K562 (cell line): Measurements from ENCODE around the gene RASGRP2. TPM values are rescaled to one million over a fixed set of nuclear protein-coding genes. Genes with fewer than 3 reads are reported as not detected.

Experiments
- HNRNPLL ChIP-seq: fragments of 200-400 bp; formaldehyde crosslinking; IDR thresholded peaks from 2 replicates; pipeline ENCODE4 v1.6.1; 2017; ENCODE audit warnings: low read length, low read depth, mild to moderate bottlenecking; ENCODE audit not compliant: poor library complexity, severe bottlenecking
- LARP7 ChIP-seq: fragments of 450-650 bp; IDR thresholded peaks from 2 replicates; pipeline ENCODE4 v1.6.1; 2016
- MEF2D ChIP-seq: conservative IDR thresholded peaks from 2 replicates; pipeline ENCODE4 v1.6.1; 2016; ENCODE audit warnings: low read depth, missing genetic modification characterization, missing compliant biosample characterization
- PCBP2 ChIP-seq: fragments of 200-400 bp; formaldehyde crosslinking; IDR thresholded peaks from 2 replicates; pipeline ENCODE4 v1.6.1; 2018; ENCODE audit warnings: low read length, low read depth, mild to moderate bottlenecking, moderate library complexity; ENCODE audit not compliant: poor library complexity, severe bottlenecking
- SMAD2 ChIP-seq: fragments of 150-350 bp; IDR thresholded peaks from 2 replicates; pipeline ENCODE4 v1.6.1; 2014; ENCODE audit warnings: low read depth, mild to moderate bottlenecking, low read length
- TAF7 ChIP-seq: fragments of 450-650 bp; IDR thresholded peaks from 2 replicates; pipeline ENCODE4 v1.6.1; 2016; ENCODE audit warnings: missing genetic modification characterization, missing compliant biosample characterization
- ZNF311 ChIP-seq: fragments of 250-450 bp; sonication (Bioruptor Pico); IDR thresholded peaks from 2 replicates; pipeline ENCODE4 v1.4.0; 2020; ENCODE audit warnings: mild to moderate bottlenecking, moderate library complexity
- ZNF668 ChIP-seq: fragments of 250-450 bp; sonication (Bioruptor Pico); IDR thresholded peaks from 2 replicates; pipeline ENCODE4 v1.8.0; 2022; ENCODE audit warnings: mild to moderate bottlenecking, inconsistent platforms
- polyA plus RNA-seq, 8 experiments: library from polyadenylated mRNA; depleted of rRNA in 4 of 8; stranded (reverse) in 5 of 8; unstranded in 3 of 8; fragments of >200 nt; fragmentation: Nextera tagmentation in 2 of 8; fragmentation: Illumina TruSeq in 1 of 8; extraction: Ambion mirVana in 2 of 8; extraction: Trizol in 1 of 8; gene quantifications; 2 replicates each; pipeline versions ENCODE4 v1.2.1 to v1.2.3, GENCODE V29; 2011 to 2014; ENCODE audit warnings: inconsistent platforms in 1 of 8, missing spikeins in 1 of 8
- total RNA-seq, 7 experiments: library from RNA; depleted of rRNA in 6 of 7; stranded (reverse); fragments of >200 nt in 6 of 7; fragmentation: Illumina TruSeq in 2 of 7; extraction: Trizol in 2 of 7; gene quantifications; 2 replicates each; pipeline versions ENCODE4 v1.2.1 to v1.2.3, GENCODE V29; 2011 to 2021; ENCODE audit warnings: low replicate concordance in 1 of 7
- TF ChIP-seq, protein P1 (sequence below), 2 experiments: fragments of 450-650 bp in 1 of 2; sonication (generic) in 1 of 2; formaldehyde crosslinking in 1 of 2; IDR thresholded peaks; 2 replicates each; pipeline versions ENCODE4 v1.7.1 to v1.9.0; 2016 to 2022; ENCODE audit warnings: inconsistent platforms in 1 of 2, mild to moderate bottlenecking in 1 of 2, missing genetic modification reagents in 1 of 2
- TF ChIP-seq, protein P2 (sequence below): fragments of 450-650 bp; IDR thresholded peaks from 2 replicates; pipeline ENCODE4 v1.6.1; 2016; ENCODE audit warnings: missing biosample characterization, missing genetic modification characterization
- TF ChIP-seq, protein P3 (sequence below): sonication (generic); formaldehyde crosslinking; IDR thresholded peaks from 2 replicates; pipeline ENCODE4 v1.8.1; 2022; ENCODE audit warnings: missing genetic modification reagents
- TF ChIP-seq, protein P4 (sequence below): fragments of 250-450 bp; sonication (Bioruptor Pico); IDR thresholded peaks from 2 replicates; pipeline ENCODE4 v1.5.0; 2021
- TF ChIP-seq, protein P5 (sequence below): fragments of 450-650 bp; IDR thresholded peaks from 2 replicates; pipeline ENCODE4 v1.6.1; 2016

Gene RASGRP2
- total and polyA plus RNA-seq, 9 of the 15 experiments (the other 6 are each of a cell fraction or from before 2014, with no cell fraction given) = 0.87 to 22.7 (median 5.5) TPM

DNA sequence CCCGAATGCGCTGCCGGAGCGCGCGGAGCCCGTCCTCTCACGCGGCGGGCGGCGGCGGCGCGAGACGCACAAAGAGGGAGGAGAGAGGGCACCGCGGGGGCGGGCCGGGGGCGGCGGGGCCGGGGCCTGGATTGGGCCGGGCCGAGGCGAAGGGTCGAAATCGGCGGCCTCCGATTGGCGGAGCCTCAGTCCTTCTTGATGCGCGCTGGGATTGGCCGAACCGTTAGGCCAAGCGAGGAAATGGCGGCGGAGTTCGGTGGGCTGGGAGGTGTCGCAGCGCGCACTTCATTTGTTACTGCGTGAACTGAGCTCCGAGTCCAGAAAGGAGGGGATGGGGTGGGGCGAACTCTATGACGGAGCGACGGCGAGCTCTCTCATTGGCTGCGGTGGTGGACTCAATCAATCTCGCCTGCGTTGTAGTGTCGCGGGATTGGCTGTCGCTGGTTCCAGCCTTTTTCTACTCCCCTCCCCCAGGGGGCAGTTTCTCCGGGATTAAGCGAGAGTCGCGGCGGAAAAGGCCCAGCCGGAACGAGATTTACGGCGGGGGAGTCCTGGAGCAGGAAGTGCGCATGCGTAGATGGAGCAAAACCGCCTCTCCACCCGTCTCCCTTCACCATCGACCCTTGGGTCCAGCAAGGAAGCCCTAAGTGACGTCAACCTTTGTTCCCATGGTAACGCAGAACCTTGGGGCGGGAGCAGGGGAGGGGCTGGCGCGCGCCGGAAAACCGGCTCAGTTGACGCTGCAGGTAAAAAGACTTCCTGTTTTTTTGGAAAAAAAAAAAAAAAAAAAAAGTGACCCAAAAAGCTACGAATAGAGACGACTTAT, 34.7 kb upstream of the RASGRP2 start, which contains the start of gene SF1 (continued):
- TF ChIP-seq, protein P1, sequence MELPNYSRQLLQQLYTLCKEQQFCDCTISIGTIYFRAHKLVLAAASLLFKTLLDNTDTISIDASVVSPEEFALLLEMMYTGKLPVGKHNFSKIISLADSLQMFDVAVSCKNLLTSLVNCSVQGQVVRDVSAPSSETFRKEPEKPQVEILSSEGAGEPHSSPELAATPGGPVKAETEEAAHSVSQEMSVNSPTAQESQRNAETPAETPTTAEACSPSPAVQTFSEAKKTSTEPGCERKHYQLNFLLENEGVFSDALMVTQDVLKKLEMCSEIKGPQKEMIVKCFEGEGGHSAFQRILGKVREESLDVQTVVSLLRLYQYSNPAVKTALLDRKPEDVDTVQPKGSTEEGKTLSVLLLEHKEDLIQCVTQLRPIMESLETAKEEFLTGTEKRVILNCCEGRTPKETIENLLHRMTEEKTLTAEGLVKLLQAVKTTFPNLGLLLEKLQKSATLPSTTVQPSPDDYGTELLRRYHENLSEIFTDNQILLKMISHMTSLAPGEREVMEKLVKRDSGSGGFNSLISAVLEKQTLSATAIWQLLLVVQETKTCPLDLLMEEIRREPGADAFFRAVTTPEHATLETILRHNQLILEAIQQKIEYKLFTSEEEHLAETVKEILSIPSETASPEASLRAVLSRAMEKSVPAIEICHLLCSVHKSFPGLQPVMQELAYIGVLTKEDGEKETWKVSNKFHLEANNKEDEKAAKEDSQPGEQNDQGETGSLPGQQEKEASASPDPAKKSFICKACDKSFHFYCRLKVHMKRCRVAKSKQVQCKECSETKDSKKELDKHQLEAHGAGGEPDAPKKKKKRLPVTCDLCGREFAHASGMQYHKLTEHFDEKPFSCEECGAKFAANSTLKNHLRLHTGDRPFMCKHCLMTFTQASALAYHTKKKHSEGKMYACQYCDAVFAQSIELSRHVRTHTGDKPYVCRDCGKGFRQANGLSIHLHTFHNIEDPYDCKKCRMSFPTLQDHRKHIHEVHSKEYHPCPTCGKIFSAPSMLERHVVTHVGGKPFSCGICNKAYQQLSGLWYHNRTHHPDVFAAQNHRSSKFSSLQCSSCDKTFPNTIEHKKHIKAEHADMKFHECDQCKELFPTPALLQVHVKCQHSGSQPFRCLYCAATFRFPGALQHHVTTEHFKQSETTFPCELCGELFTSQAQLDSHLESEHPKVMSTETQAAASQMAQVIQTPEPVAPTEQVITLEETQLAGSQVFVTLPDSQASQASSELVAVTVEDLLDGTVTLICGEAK (IDR thresholded peaks at IDR 0.05) = peak; percentile 77
- TF ChIP-seq, protein P1 (CRISPR knock-in tag; IDR thresholded peaks at IDR 0.05) = no peak
- TF ChIP-seq TAF7 (tag) = no peak
- TF ChIP-seq LARP7 = no peak
- TF ChIP-seq ZNF311 (CRISPR knock-in tag) = no peak
- TF ChIP-seq, protein P2, sequence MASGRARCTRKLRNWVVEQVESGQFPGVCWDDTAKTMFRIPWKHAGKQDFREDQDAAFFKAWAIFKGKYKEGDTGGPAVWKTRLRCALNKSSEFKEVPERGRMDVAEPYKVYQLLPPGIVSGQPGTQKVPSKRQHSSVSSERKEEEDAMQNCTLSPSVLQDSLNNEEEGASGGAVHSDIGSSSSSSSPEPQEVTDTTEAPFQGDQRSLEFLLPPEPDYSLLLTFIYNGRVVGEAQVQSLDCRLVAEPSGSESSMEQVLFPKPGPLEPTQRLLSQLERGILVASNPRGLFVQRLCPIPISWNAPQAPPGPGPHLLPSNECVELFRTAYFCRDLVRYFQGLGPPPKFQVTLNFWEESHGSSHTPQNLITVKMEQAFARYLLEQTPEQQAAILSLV (tag) = no peak
- no peak for TF ChIP-seq ZNF668 (CRISPR knock-in tag)
- TF ChIP-seq PCBP2 = no peak
- peak; percentile 90 for TF ChIP-seq HNRNPLL
- TF ChIP-seq, protein P3, sequence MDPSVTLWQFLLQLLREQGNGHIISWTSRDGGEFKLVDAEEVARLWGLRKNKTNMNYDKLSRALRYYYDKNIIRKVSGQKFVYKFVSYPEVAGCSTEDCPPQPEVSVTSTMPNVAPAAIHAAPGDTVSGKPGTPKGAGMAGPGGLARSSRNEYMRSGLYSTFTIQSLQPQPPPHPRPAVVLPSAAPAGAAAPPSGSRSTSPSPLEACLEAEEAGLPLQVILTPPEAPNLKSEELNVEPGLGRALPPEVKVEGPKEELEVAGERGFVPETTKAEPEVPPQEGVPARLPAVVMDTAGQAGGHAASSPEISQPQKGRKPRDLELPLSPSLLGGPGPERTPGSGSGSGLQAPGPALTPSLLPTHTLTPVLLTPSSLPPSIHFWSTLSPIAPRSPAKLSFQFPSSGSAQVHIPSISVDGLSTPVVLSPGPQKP = no peak
- no peak for TF ChIP-seq SMAD2
- TF ChIP-seq, protein P4, sequence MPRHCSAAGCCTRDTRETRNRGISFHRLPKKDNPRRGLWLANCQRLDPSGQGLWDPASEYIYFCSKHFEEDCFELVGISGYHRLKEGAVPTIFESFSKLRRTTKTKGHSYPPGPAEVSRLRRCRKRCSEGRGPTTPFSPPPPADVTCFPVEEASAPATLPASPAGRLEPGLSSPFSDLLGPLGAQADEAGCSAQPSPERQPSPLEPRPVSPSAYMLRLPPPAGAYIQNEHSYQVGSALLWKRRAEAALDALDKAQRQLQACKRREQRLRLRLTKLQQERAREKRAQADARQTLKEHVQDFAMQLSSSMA (CRISPR knock-in tag) = no peak
- no peak for TF ChIP-seq MEF2D
- TF ChIP-seq, protein P5, sequence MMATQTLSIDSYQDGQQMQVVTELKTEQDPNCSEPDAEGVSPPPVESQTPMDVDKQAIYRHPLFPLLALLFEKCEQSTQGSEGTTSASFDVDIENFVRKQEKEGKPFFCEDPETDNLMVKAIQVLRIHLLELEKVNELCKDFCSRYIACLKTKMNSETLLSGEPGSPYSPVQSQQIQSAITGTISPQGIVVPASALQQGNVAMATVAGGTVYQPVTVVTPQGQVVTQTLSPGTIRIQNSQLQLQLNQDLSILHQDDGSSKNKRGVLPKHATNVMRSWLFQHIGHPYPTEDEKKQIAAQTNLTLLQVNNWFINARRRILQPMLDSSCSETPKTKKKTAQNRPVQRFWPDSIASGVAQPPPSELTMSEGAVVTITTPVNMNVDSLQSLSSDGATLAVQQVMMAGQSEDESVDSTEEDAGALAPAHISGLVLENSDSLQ = peak; percentile 96
